Stimulated activated CD4-positive, alpha-beta T cell treated with anti-CD3 and anti-CD28 coated beads, Interleukin-4, amount 100 ng/mL, for 1 hour (primary cell): ENCODE data around the gene ZNF560.

Source experiments
- DNase-seq: peaks from one replicate; pipeline ENCODE4 v3.0.0-alpha.2; 2020

The ZNF560 gene

DNA sequence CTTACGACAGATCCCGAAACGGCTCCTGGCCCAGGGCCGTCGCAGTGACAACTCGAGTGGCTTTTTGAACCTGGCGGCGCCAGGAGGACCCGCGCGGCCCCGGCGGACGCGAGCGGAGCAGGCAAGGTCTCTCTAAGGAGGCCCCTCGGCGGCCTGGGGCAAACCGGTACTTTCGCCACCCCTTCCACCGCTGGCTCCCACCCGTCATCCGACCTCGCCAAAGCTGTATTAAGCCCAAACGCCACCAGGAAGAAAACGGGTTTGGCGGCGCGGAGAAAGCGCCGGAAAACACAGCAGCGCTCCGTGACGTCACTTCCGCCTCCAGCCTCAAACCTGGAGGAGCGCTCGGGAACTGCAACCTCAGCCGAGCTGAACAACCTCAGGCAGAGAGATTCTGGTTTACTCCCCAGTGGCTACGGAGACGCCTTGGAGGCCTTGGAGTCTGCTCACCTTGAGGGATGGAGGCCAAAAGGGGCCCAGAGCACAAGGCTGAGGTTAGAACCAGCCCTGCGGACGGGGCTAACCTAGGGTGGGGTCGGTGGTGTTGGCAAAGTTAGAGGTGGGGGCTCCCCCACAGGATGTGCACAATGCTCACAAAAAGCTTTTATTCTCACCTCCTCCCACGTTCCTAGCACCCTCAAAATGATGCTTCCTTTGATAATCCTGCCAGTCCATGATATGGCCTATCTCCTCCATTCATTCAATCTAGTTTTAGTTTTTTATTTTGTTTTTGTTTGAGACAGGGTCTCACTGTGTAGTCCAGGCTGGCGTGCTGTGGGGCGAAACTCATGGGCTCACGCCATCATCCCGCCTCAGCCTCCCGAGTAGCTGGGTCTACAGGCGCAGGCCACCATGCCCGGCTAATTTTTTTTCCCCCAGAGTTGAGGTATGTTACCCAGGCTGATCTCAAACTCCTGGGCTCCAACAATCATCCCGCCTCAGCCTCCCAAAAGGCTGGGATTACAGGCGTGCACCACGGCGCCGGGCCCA lies 62.8 kb downstream of the ZNF560 start, which contains the start of gene ZNF266:
Gene ZNF266 (minus strand): TSS at position 295 of the 990 bp plus-strand sequence. CDS start 15,484 bp downstream, outside the sequence.
- peak; percentile 93 for DNase-seq

- DNase-seq: peak; percentile 45
These were observed 66.9 kb downstream of the ZNF560 start for GRCh38 chr19:9431475-9431874.

DNA sequence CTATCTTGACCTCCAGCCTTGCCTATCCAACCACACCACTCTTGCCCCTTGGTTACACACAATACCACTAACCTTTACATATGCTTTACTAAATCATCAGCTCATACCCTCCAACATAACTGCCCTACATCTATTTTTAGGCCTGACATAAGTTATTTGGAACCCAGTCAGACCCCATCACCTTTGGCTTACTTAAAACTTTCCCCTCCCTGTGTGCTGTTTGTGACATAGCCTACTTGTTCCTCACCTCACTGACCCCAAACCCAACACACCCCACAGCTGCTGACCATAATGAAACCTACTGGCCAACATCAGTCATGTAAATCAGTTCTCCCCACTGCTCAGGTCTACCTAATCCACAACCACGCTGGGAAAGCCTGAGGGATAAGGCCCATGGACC lies 68.0 kb downstream of the ZNF560 start:
- DNase-seq: no peak

- DNase-seq: no peak
These were observed 70.5 kb downstream of the ZNF560 start for GRCh38 chr19:9427941-9428340.
